Neural progenitor cell (in vitro differentiated cells): Measurements from ENCODE around the gene BRAT1. TPM values are rescaled to one million over a fixed set of nuclear protein-coding genes. Genes with fewer than 3 reads are reported as not detected.

Source experiments
- DNase-seq: peaks from one replicate; pipeline ENCODE4 v3.0.0-alpha.2; 2016; ENCODE audit warnings: low spot score
- H2AFZ ChIP-seq: fragments of 200-600 bp; sonication (generic); replicated peaks from 2 replicates; pipeline ENCODE4 v1.6.1; 2016; ENCODE audit warnings: antibody characterized with exemption
- H3F3A ChIP-seq: fragments of 200-600 bp; sonication (generic); 2 replicates; pipeline ENCODE4 v1.6.1; 2016; ENCODE audit warnings: antibody characterized with exemption, low read depth
- H3K27ac ChIP-seq: fragments of 200-600 bp; sonication (generic); 2 replicates; pipeline ENCODE4 v1.5.1; 2016; ENCODE audit warnings: mild to moderate bottlenecking
- H3K27me3 ChIP-seq: fragments of 200-600 bp; sonication (generic); 2 replicates; pipeline ENCODE4 v1.6.1; 2016; ENCODE audit warnings: mild to moderate bottlenecking, moderate library complexity
- H3K36me3 ChIP-seq: fragments of 200-600 bp; sonication (generic); 2 replicates; pipeline ENCODE4 v1.5.1; 2016
- H3K4me1 ChIP-seq: fragments of 200-600 bp; sonication (generic); 2 replicates; pipeline ENCODE4 v1.6.1; 2016; ENCODE audit warnings: mixed run types
- H3K4me2 ChIP-seq: fragments of 200-600 bp; sonication (generic); 2 replicates; pipeline ENCODE4 v1.6.1; 2016
- H3K4me3 ChIP-seq: fragments of 200-600 bp; sonication (generic); 2 replicates; pipeline ENCODE4 v1.5.1; 2016
- H3K79me2 ChIP-seq: fragments of 200-600 bp; sonication (generic); 2 replicates; pipeline ENCODE4 v1.6.1; 2016; ENCODE audit warnings: low read depth
- H3K9ac ChIP-seq: fragments of 200-600 bp; sonication (generic); 2 replicates; pipeline ENCODE4 v1.6.1; 2016
- H3K9me3 ChIP-seq: fragments of 200-600 bp; sonication (generic); 2 replicates; pipeline ENCODE4 v1.5.1; 2016; ENCODE audit warnings: low read depth
- H4K20me1 ChIP-seq: fragments of 200-600 bp; sonication (generic); 2 replicates; pipeline ENCODE4 v1.6.1; 2016; ENCODE audit warnings: low read depth
- H3K27ac Mint-ChIP-seq: 3 replicates; pipeline ENCODE4 v1.8.0; 2021; ENCODE audit warnings: mixed read lengths
- H3K27me3 Mint-ChIP-seq: 2 replicates; pipeline ENCODE4 v1.8.0; 2022; ENCODE audit warnings: low read depth, mild to moderate bottlenecking, inconsistent platforms, moderate library complexity, mixed read lengths; ENCODE audit not compliant: insufficient read depth
- H3K36me3 Mint-ChIP-seq: 3 replicates; pipeline ENCODE4 v1.8.0; 2021; ENCODE audit warnings: mixed read lengths
- H3K4me1 Mint-ChIP-seq: 3 replicates; pipeline ENCODE4 v1.8.0; 2021; ENCODE audit warnings: mixed read lengths
- H3K4me3 Mint-ChIP-seq: 3 replicates; pipeline ENCODE4 v1.8.0; 2021; ENCODE audit warnings: mild to moderate bottlenecking, moderate library complexity, mixed read lengths
- H3K9me3 Mint-ChIP-seq: 3 replicates; pipeline ENCODE4 v1.8.0; 2020; ENCODE audit warnings: mixed read lengths
- EZH2 ChIP-seq: fragments of 200-600 bp; sonication (generic); IDR thresholded peaks from 2 replicates; pipeline ENCODE4 v1.6.1; 2017; ENCODE audit warnings: antibody characterized with exemption, mild to moderate bottlenecking, moderate library complexity
- EZH2phosphoT487 ChIP-seq: fragments of 200-600 bp; sonication (generic); IDR thresholded peaks from 2 replicates; pipeline ENCODE4 v1.6.1; 2017; ENCODE audit warnings: antibody characterized with exemption
- total RNA-seq: library from RNA; depleted of rRNA; stranded (reverse); fragments of >200 nt; gene quantifications from 2 replicates; pipeline ENCODE4 v1.2.3, GENCODE V29; 2015; ENCODE audit warnings: low replicate concordance
- TF ChIP-seq, protein P1 (sequence below): fragments of 200-600 bp; sonication (generic); IDR thresholded peaks from 2 replicates; pipeline ENCODE4 v1.5.1; 2017; ENCODE audit warnings: antibody characterized with exemption, mild to moderate bottlenecking

The BRAT1 gene
- total RNA-seq, 1 donor from 2014 or later = 9.3 TPM

- Histone ChIP-seq H3K9me3 (no peaks in the 10 kb centered on the region), H3F3A (peaks cover 54% of the 10 kb centered on the region), H3K4me1 (peaks cover 17% of the 10 kb centered on the region), H3K4me3 (no peak overlapping the region), H3K27me3 (no peaks in the 10 kb centered on the region), H2AFZ (no peak overlapping the region), H3K79me2 (peaks cover 18% of the 10 kb centered on the region), H4K20me1 (peaks cover 59% of the 10 kb centered on the region), H3K27ac (peak overlapping the region; percentile 92), H3K36me3 (no peaks in the 10 kb centered on the region), H3K9ac (no peak overlapping the region), H3K4me2 (no peak overlapping the region)
- peak overlapping the region; percentile 21 for H3K27ac Mint-ChIP-seq
- H3K4me3 Mint-ChIP-seq = no peak overlapping the region
- no peaks in the 10 kb centered on the region for H3K9me3 Mint-ChIP-seq
- peaks cover 6% of the 10 kb centered on the region for H3K27me3 Mint-ChIP-seq
- TF ChIP-seq, protein P1, sequence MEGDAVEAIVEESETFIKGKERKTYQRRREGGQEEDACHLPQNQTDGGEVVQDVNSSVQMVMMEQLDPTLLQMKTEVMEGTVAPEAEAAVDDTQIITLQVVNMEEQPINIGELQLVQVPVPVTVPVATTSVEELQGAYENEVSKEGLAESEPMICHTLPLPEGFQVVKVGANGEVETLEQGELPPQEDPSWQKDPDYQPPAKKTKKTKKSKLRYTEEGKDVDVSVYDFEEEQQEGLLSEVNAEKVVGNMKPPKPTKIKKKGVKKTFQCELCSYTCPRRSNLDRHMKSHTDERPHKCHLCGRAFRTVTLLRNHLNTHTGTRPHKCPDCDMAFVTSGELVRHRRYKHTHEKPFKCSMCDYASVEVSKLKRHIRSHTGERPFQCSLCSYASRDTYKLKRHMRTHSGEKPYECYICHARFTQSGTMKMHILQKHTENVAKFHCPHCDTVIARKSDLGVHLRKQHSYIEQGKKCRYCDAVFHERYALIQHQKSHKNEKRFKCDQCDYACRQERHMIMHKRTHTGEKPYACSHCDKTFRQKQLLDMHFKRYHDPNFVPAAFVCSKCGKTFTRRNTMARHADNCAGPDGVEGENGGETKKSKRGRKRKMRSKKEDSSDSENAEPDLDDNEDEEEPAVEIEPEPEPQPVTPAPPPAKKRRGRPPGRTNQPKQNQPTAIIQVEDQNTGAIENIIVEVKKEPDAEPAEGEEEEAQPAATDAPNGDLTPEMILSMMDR = no peak
- no peak for TF ChIP-seq EZH2phosphoT487
- peaks cover 36% of the 10 kb centered on the region for H3K4me1 Mint-ChIP-seq
- peaks cover 5% of the 10 kb centered on the region for H3K36me3 Mint-ChIP-seq
- peak; percentile 11 for DNase-seq
Measured at GRCh38 chr7:2530071-2530987, 25.0 kb downstream of the BRAT1 start.

GRCh38 chr7:2529161-2530070 is 25.9 kb downstream of the BRAT1 start:
- no peak overlapping the region for H3K9ac ChIP-seq

GRCh38 chr7:2528481-2529095 is 26.7 kb downstream of the BRAT1 start:
- H3K36me3 ChIP-seq = no peaks in the 10 kb centered on the region
- peaks cover 75% of the 10 kb centered on the region for H4K20me1 ChIP-seq
- TF ChIP-seq, protein P1 = no peak
- TF ChIP-seq EZH2 (no peak), EZH2phosphoT487 (no peak)
- no peak overlapping the region for H2AFZ ChIP-seq
- Mint-ChIP-seq H3K27me3 (peaks cover 6% of the 10 kb centered on the region), H3K9me3 (no peaks in the 10 kb centered on the region), H3K27ac (peak overlapping the region; percentile 76), H3K4me1 (peaks cover 40% of the 10 kb centered on the region), H3K36me3 (peaks cover 5% of the 10 kb centered on the region), H3K4me3 (peak overlapping the region; percentile 52)
- no peaks in the 10 kb centered on the region for H3K27me3 ChIP-seq
- no peak for DNase-seq
- no peaks in the 10 kb centered on the region for H3K9me3 ChIP-seq
- H3F3A ChIP-seq = peaks cover 68% of the 10 kb centered on the region
- H3K4me3 ChIP-seq = no peak overlapping the region
- H3K4me2 ChIP-seq = no peak overlapping the region
- peaks cover 32% of the 10 kb centered on the region for H3K79me2 ChIP-seq
- no peak overlapping the region for H3K9ac ChIP-seq
- H3K27ac ChIP-seq = no peak overlapping the region
- H3K4me1 ChIP-seq = peaks cover 30% of the 10 kb centered on the region

More at GRCh38 chr7:2529161-2530070, 25.9 kb downstream of the BRAT1 start:
- Mint-ChIP-seq H3K4me1 (peaks cover 36% of the 10 kb centered on the region), H3K4me3 (no peak overlapping the region), H3K36me3 (peaks cover 5% of the 10 kb centered on the region), H3K9me3 (no peaks in the 10 kb centered on the region), H3K27ac (no peak overlapping the region), H3K27me3 (peaks cover 6% of the 10 kb centered on the region)
- Histone ChIP-seq H3K27me3 (no peaks in the 10 kb centered on the region), H3K4me3 (no peak overlapping the region), H3F3A (peaks cover 61% of the 10 kb centered on the region), H3K79me2 (peaks cover 27% of the 10 kb centered on the region), H3K9me3 (no peaks in the 10 kb centered on the region), H3K36me3 (no peaks in the 10 kb centered on the region), H2AFZ (no peak overlapping the region), H3K4me1 (peaks cover 25% of the 10 kb centered on the region), H4K20me1 (peaks cover 68% of the 10 kb centered on the region), H3K27ac (peak overlapping the region; percentile 92), H3K4me2 (no peak overlapping the region)
- TF ChIP-seq, protein P1 = no peak
- no peak for TF ChIP-seq EZH2phosphoT487
- no peak for TF ChIP-seq EZH2
- no peak for DNase-seq
